ENCODE data around the gene MEGF6.
A peak's percentile ranks its signal among the peaks of the same experiment; 100 is the strongest.

Gene MEGF6

DNA sequence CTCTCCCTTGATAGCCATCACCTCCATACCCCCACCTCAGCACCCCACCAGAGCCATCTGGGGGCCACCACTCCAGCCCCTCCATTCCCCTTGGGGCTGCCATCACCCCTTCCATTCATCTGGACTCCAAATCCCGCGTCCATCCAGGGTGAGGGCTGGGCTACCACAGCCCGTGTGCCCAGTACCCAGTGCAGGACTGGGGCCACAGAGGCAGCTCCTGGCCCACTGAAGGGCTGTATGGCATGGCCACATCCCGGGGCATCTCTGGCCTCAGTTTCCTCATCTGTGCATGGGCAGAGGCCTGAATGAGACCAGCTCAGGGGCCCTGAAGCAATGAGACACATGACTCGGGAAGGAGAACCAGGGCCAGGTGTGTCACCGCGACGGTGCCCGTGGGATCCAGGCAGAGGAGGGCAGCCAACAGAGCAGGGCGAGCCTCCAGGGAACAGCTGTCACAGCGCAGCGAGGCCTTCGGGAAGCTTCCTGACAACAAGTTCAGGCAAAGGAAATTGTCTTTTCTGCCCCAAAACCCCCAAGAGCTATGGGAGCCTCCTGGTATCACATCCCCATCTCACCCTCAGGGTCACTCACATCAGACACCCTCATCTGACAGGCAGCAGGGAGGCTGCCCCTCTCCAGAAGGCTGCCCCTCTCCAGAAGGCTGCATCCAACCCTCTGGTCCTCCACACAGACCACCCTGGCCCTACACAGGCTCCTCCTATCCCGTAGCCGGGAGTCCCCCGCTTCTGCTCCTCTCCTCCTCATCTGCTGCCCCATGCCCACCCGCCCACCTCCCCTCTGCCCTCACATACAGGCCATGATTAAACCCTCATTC, 76.3 kb downstream of the MEGF6 start:
- DNase-seq: no peak

DNA sequence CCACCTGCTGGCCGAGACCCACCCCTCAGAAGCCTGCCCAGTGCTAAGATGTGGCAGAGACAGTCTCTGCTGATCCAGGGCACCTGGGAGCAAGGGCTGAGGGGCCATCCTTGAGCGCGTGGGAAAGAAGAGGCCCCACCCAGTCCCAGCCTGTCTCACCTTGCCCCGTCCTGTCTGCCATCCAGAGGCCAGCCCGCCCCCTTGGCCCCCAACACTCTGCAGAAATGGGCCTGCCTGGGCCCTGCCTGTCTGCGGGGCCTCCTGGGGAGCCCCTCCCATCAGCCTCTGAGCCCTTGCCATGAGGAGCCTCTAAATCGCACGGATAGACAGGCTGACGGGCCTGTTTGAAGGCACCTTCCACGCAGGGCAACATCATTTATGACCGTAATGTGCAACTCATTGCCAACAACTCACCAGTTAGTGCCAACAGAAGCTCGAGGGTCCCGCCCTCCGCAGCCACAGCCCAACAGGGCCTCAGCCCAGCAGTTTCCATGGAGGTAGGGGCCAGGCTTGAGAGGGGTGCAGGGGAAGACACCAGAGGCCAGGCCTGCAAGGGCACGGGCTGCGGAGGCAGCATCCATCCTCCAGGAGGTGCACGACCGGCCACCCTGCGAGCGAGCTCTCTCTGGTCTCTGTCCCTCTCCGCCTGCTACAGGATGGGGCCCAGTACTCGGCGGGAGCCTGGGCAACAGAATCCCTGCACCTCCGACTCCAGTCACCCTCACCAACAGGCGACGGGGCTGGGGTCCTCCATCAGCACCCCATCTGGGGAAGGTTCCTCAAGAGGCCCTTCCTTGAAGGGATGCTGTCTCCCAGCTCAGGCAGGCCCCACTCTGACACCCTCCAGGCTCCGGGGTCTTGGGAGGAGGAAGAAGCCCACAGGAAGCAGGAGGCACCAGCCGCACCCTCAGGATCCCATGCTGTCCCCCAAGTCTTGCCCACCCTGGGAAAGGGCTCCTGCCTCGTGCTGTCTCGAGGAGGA, 78.0 kb downstream of the MEGF6 start:
- no peak for DNase-seq

DNA sequence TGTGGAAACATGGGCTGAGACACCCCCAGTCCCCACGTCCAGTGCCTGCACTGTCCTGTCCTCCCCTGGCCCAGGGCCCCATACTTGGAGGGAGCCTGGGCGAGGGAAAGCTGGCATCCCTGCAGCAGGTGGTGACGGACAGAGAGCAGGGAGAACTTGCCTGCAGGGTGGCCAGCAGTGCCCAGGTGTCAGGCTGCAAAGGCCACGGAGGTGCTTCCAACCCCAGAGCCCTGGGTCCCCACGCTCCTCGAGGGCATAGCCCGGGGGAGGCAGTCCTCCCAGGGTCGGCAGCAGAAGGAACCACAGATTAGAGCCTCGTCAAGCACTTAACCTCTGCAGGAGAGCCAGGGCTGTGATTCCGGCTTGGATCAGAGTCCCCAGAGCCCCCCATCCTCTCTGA, 79.4 kb downstream of the MEGF6 start:
- DNase-seq: peak in 1 of 4 experiments; percentile 9

DNA sequence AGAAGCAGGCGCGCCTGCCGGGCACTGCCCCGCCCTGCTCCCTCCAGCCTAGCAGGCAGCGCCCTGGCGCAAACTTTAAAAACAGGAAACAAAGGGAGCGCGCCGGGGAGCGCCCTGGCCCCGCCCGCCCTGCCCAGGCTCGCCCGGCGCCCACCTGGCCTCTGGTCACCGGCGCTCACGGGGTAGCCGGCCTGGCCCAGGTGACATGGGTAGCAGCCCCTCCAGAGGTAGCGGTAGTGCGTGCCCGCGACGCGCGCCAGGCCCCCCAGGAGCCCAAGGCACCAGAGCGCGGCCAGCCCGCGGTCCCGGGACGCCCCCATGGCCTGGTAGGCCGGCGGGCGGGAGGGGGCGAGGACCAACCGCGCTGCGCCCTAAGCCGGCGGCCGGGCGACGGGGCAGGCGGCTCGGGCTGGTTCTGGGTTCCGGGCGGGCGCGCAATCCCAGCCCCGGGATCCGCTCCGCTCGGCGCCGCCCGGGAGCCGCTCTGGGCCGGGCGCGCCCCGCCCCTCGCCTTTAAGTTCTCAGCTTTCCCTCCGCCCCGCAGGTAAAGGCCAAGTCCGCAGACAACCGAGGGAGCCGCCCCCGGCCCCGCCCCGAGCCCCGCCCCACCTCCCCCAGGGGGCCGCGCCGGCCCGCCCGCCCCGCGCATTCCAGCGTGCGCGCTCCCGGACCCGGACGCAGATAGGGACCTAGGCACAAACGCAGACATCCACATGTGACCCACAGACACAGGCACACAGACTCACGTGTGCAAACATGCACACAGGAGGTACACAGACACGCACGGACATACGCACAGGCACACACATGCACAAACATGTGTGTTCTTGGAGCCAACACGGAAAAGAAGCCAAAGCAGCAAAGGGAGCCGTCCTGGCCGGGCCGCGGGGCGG, 80.1 kb downstream of the MEGF6 start:
- peak; percentile 75 to 92 (median 84) for DNase-seq

DNA sequence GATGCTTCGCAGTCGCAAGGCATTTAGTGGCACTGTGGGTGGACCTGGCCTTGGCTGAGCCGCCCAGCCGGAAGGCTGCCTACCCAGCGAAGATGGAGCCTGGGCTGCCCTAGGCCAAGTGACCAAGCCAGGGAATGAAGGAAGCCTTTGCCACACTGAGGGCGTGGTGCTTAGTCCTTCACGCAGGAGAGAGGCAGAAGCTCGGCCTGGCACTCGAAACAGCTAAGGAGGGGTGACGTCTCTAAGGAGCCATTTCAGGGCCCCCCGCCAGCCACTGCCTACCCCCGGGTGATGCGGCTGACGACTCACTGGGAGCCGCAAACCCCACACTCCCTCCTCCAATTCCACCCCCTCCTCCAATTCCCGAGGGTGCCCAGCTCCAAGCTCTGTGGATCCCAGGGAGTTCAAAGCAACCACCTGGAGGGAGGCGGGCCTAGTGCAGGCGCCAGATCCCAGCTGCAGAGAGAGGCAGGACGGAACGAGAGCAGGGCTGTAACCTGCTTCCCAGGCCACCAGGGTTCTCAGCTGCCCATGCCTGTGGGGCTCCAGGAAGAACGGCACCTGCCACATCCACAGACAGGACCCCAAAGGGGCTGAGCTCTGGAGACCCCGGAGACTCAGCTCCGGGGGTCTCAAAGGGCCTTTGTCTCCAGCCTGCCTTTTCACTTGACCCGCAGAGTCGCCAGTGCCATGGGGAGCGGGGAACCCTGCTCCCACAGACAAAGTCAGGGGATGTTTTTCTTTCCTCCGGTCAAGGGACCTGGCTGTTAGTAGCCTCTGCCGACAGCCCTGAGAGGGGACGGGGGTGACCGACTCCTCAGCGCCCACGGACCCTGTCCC, 81.0 kb downstream of the MEGF6 start:
- peak in 3 of 4 experiments; percentile 15 to 42 (median 16) for DNase-seq

DNA sequence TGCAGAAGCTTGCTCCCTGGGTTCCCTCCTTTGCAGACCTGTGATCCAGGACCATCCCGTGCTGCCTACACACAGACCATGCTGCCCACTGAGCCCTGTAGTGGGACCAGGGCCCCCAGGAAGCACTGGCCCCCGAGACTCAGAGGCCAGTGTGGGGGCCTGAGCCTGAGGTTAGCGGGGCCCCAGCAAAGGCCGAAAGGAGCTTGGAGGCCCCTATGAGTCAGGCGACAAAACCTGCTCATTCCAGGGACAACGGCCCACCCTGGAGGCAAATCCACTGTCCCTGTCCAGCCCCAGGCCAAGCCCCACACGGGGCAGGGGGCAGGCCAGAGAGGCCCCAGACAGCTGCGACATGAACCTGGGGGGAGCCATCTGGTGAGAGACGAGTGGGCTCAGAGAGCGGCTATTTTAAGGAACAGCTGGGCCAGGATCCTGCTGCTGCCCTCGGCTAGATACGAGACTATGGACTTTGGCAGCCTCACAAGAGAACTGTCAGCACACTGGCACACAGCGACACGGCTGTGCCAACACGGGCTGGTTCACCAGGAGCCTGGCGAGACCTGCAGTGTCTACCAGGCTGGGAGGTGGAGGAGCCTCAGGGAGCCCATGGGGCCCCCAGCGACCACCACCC, 82.1 kb downstream of the MEGF6 start:
- no peak for DNase-seq

- no peak for DNase-seq
These were observed 83.5 kb downstream of the MEGF6 start for GRCh38 chr1:3527774-3528173.

- no peak for DNase-seq
These were observed 85.5 kb downstream of the MEGF6 start for GRCh38 chr1:3525551-3526482.

- no peak for DNase-seq
These were observed 86.6 kb downstream of the MEGF6 start for GRCh38 chr1:3524556-3525203.

GRCh38 chr1:3523980-3524379, 87.3 kb downstream of the MEGF6 start:
- no peak for DNase-seq

DNA sequence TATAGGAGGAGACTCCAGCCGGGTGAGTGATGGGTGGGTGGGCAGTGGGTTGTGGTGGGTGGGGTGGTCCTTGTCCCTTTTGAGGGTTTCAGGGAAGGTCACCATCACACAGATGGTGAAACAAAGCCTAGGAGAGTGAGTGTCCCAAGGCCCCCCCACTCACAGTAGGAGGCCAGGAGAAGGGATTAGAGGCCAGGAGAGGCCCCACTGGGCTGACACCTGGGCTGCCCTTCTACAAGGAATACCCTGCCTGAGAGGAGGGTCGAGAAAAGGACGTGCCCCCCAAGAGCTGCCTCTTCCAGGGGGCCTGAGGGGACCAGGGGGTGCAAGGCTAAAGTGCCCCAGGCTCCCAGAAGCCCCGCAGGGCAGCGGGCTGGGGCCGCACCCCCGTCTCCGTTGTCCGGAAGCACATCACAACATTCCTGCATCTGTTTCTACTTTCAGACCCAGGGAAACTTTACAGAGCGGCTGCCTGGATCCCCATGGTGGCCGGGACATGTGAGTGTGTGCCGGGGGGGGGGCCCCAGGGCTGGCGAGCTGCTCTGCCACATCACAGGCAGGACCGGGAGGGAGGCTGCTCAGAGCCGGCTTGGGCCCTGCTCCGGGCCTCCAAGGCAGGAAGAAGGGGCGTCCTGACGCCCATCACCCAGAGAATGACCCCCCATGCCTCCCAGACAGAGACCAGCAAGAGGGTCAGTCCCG, 88.6 kb downstream of the MEGF6 start:
- no peak for DNase-seq

DNA sequence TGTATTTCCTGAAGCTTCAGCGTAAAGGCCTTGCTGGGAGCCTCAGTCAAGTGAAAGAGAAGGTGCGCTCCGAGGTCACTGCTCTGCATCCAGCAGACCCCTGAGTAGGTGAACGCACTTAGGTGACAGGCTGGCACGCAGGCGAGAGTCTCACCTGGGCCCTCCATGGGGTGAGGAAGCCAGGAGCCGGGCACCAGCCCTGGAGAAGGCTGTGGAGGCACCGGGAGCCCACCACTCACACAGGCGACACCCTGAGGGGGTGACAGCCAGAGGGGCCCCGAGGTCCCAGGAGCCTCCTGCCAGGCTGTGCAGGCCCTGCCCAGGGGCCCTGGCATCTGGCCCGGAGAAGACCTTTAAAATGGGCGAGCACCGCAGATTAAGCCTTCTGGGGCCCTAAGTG, 89.2 kb downstream of the MEGF6 start:
- DNase-seq: no peak

DNA sequence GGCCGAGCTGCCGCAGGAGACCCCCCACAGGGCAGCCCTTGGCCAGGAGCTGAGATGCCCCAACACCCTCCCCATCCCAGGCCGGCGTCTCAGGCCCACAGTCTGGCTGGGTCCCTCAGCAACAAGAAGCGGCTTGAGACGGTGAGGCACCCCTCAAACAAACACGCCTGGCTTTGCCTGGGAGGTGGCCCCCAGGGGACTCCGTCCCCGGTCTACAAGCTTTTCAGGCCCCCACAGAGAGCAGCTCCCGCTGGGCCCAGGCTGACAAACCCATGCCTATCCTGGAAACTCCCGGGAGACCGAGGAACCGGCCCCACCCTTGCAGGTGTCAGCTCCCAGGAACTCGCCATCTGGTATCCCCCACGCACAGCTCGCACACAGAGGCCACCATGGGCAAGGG, 89.9 kb downstream of the MEGF6 start:
- no peak for DNase-seq

- DNase-seq: no peak
These were observed 90.6 kb downstream of the MEGF6 start for GRCh38 chr1:3520419-3521378.

- no peak for DNase-seq
These were observed 91.9 kb downstream of the MEGF6 start for GRCh38 chr1:3519301-3519885.

GRCh38 chr1:3518756-3519155, 92.6 kb downstream of the MEGF6 start:
- no peak for DNase-seq

DNA sequence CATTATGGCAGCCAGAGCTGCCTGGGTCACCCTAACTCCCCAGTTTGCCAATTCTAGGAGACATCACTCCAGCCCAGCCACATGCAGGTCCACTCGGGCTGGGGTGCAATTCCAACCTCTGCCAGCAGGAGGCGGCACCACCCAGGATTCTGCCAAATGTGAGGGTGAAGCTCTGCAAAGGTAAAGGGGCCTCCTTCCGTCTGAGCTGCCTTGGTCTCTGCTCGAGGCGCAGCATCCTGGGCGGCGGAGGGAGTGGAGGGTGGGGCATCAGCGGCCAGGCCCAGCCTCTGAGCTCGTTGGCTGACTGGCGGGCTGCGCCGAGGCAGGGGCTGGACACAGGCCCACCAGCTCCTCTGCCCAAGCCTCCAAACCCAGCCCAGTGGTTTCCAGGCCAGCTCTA, 93.1 kb downstream of the MEGF6 start:
- DNase-seq: no peak
